Measurements from ENCODE around the gene AP2S1. TPM values are rescaled to one million over a fixed set of nuclear protein-coding genes. Genes with fewer than 3 reads are reported as not detected.

The AP2S1 gene
- 10 to 100 TPM; 67.2 to 82.6 (median 73.6) TPM for total RNA-seq
- long read RNA-seq, transcript AP2S1-201 (5 exons, 935 nt): major isoform, 48 of 52 reads
- long read RNA-seq, partial matches to known transcripts: 0 of 52 reads
- long read RNA-seq, other reads (novel, unspliced or antisense): 0 of 52 reads

- Histone ChIP-seq H3K9me3 (no peaks in the 10 kb centered on the region), H3K27me3 (no peaks in the 10 kb centered on the region), H3K4me1 (peaks cover 0 to 37% (median 12%) of the 10 kb centered on the region in 4 donors), H3K36me3 (no peaks in the 10 kb centered on the region), H3K4me3 (peak within 1 kb of the TSS; percentile 87 to 97 (median 91)), H3K27ac (peak within 1 kb of the TSS; percentile 70 to 99 (median 79))
- TF ChIP-seq CTCF (IDR thresholded peaks at IDR 0.05): no peak
- TF ChIP-seq POLR2A (IDR thresholded peaks at IDR 0.05): peak; percentile 93
- ATAC-seq: peak; percentile 86 to 92 (median 88)
- intact Hi-C loops (cut with DNase I): no loop called here
- WGBS (ENCODE audit: insufficient coverage, low coverage, low lambda C conversion rate, missing lambda C conversion rate): 0% methylated on average over 43 of the region's 53 CpGs
- peak; percentile 94 to 97 (median 95) for DNase-seq
These were observed at the start of gene AP2S1 for GRCh38 chr19:46850228-46851203. AP2S1 (minus strand) TSS chr19:46850846; CDS start chr19:46850766, 80 bp downstream.

GRCh38 chr19:46900341-46900740 is 49.7 kb upstream of the AP2S1 start:
- H3K4me3 ChIP-seq: no peak overlapping the region
- DNase-seq (no peak), ATAC-seq (no peak)
- WGBS (ENCODE audit: insufficient coverage, low coverage, low lambda C conversion rate, missing lambda C conversion rate): no CpG with 5 or more reads among the region's 5 CpGs
- no peak overlapping the region for H3K27ac ChIP-seq
- H3K4me1 ChIP-seq: peaks cover 0 to 47% (median 11%) of the 10 kb centered on the region in 4 donors
- intact Hi-C loops (cut with DNase I): no loop called here
- no peaks in the 10 kb centered on the region for H3K27me3 ChIP-seq
- H3K36me3 ChIP-seq: no peaks in the 10 kb centered on the region
- H3K9me3 ChIP-seq: no peaks in the 10 kb centered on the region
- no peak for TF ChIP-seq POLR2A (IDR thresholded peaks at IDR 0.05)
- TF ChIP-seq CTCF (IDR thresholded peaks at IDR 0.05): no peak

GRCh38 chr19:46898731-46899130 is 48.1 kb upstream of the AP2S1 start:
- Histone ChIP-seq H3K27me3 (no peaks in the 10 kb centered on the region), H3K36me3 (no peaks in the 10 kb centered on the region), H3K27ac (no peak overlapping the region), H3K4me3 (no peak overlapping the region), H3K9me3 (no peaks in the 10 kb centered on the region), H3K4me1 (peaks cover 0 to 43% (median 11%) of the 10 kb centered on the region in 4 donors)
- WGBS (ENCODE audit: insufficient coverage, low coverage, low lambda C conversion rate, missing lambda C conversion rate): 76% methylated on average over 5 of the region's 5 CpGs
- no peak for TF ChIP-seq CTCF (IDR thresholded peaks at IDR 0.05)
- intact Hi-C loops (cut with DNase I): no loop called here
- DNase-seq (no peak), ATAC-seq (peak in 2 of 4 donors; percentile 7 to 14)

- H3K27ac ChIP-seq: peak overlapping the region in 2 of 3 donors; percentile 32 to 69
- H3K27me3 ChIP-seq: no peaks in the 10 kb centered on the region
- H3K36me3 ChIP-seq: no peaks in the 10 kb centered on the region
- WGBS (ENCODE audit: insufficient coverage, low coverage, low lambda C conversion rate, missing lambda C conversion rate): 40% methylated on average over 9 of the region's 10 CpGs
- H3K9me3 ChIP-seq: no peaks in the 10 kb centered on the region
- intact Hi-C loops (cut with DNase I): no loop called here
- H3K4me1 ChIP-seq: peaks cover 0 to 54% (median 7%) of the 10 kb centered on the region in 4 donors
- no peak overlapping the region for H3K4me3 ChIP-seq
- TF ChIP-seq CTCF (IDR thresholded peaks at IDR 0.05) (no peak), POLR2A (IDR thresholded peaks at IDR 0.05) (no peak)
- peak; percentile 65 to 85 (median 83) for DNase-seq
- peak; percentile 85 to 89 (median 86) for ATAC-seq
These were observed 45.6 kb upstream of the AP2S1 start for GRCh38 chr19:46896076-46896794.

All from right lobe of liver (tissue), 6 donors.